SK-N-SH treated with all-trans-retinoic acid at 6 μM for 48 hours (cell line): Measurements from ENCODE around the gene BAG3.

ENCODE experiments used
- ARNTL ChIP-seq: fragments of 450-650 bp; formaldehyde crosslinking; IDR thresholded peaks from 2 replicates; pipeline ENCODE4 v1.5.0; 2020; ENCODE audit warnings: low read depth, mild to moderate bottlenecking, moderate library complexity, borderline replicate concordance
- CSRNP3 ChIP-seq: fragments of 250-450 bp; sonication (Bioruptor Pico); IDR thresholded peaks from 2 replicates; pipeline ENCODE4 v1.5.1; 2021; ENCODE audit warnings: mild to moderate bottlenecking, moderate library complexity
- ISL1 ChIP-seq: fragments of 250-450 bp; sonication (Bioruptor Pico); IDR thresholded peaks from 2 replicates; pipeline ENCODE4 v2.1.2; 2022; ENCODE audit warnings: mild to moderate bottlenecking, moderate library complexity
- OSR1 ChIP-seq: fragments of 250-450 bp; sonication (Bioruptor Pico); IDR thresholded peaks from 2 replicates; pipeline ENCODE4 v1.8.0; 2022; ENCODE audit warnings: moderate library complexity, mild to moderate bottlenecking, inconsistent platforms
- PATZ1 ChIP-seq: fragments of 250-450 bp; sonication (Bioruptor Pico); IDR thresholded peaks from 2 replicates; pipeline ENCODE4 v1.8.0; 2020; ENCODE audit warnings: mild to moderate bottlenecking, moderate library complexity, borderline replicate concordance
- RARB ChIP-seq: fragments of 250-450 bp; sonication (Bioruptor Pico); IDR thresholded peaks from 2 replicates; pipeline ENCODE4 v1.8.0; 2021; ENCODE audit warnings: mild to moderate bottlenecking, moderate library complexity
- TSHZ2 ChIP-seq: fragments of 250-450 bp; sonication (Bioruptor Pico); IDR thresholded peaks from 2 replicates; pipeline ENCODE4 v1.5.0; 2020; ENCODE audit warnings: mild to moderate bottlenecking, moderate library complexity
- ZFP30 ChIP-seq: fragments of 450-650 bp; formaldehyde crosslinking; IDR thresholded peaks from 2 replicates; pipeline ENCODE4 v1.5.0; 2022; ENCODE audit warnings: mild to moderate bottlenecking, moderate library complexity
- ZNF565 ChIP-seq: fragments of 450-650 bp; formaldehyde crosslinking; conservative IDR thresholded peaks from 2 replicates; pipeline ENCODE4 v1.5.0; 2020; ENCODE audit warnings: low read depth, mild to moderate bottlenecking, moderate library complexity
- ZNF8 ChIP-seq: fragments of 450-650 bp; formaldehyde crosslinking; IDR thresholded peaks from 2 replicates; pipeline ENCODE4 v1.5.0; 2020; ENCODE audit warnings: mild to moderate bottlenecking, moderate library complexity

- TF ChIP-seq OSR1 (CRISPR knock-in tag), result no peak
- TF ChIP-seq PATZ1, result no peak
- no peak for TF ChIP-seq ARNTL (CRISPR knock-in tag)
- no peak for TF ChIP-seq ZNF565
- TF ChIP-seq RARB (CRISPR knock-in tag), result no peak
- TF ChIP-seq CSRNP3 (CRISPR knock-in tag), result no peak
- no peak for TF ChIP-seq TSHZ2 (CRISPR knock-in tag)
- no peak for TF ChIP-seq ISL1
- no peak for TF ChIP-seq ZFP30
- TF ChIP-seq ZNF8 (CRISPR knock-in tag), result no peak
Observed at GRCh38 chr10:119666709-119667004, 15.5 kb downstream of the BAG3 start.
